Measurements from ENCODE around the gene FNDC3B.

GRCh38 chr3:172030181-172030580 is 9.2 kb upstream of the FNDC3B start:
- TF ChIP-seq CTCF (IDR thresholded peaks at IDR 0.05): no peak
- no peak for TF ChIP-seq POLR2A (IDR thresholded peaks at IDR 0.05)
